ENCODE measurements around the gene CDC42BPA. TPM values are rescaled to one million over a fixed set of nuclear protein-coding genes. Genes with fewer than 3 reads are reported as not detected.

Gene CDC42BPA
- total and polyA plus RNA-seq, 11 donors, result 9.8 to 33.8 (median 29.7) TPM

DNA sequence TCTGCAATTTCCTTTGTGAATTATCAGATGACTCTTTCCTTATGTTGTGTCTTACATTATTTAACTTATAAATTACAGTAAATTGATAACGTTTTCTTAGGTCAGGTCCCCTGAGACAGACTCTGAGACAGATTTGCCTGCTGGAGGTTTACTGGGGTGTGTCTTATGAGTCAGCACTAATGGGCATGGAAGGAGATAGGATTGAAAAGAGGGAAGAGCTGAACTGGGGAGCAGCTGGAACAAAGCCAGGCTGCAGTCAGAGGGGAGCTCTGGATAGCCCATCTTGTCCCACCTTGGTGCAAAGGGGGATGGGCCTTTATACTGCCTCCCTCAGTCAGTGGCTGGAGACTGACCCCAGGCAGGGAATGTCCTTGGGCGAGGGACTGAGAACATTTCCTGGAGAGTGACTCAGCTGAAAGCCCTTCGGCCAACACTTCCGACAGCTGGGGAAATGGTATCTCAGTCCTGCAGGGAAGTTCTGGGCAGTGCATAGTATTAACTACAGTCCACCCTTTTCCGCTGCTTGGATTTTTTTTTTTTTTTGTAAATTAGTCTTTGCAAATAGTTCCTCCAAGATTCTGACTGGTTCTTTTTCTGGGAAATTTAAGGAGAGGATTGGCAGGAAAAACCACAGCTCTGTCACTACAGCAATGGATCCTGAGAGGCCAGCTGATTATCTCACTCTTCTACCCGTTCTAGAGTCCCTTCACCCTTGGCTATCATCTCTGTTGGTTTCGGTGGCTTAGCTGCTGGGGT lies 39.1 kb upstream of the CDC42BPA start:
- peak overlapping the region; percentile 49 to 85 (median 75) for H3K27ac ChIP-seq

GRCh38 chr1:227356620-227357146 lies 38.4 kb upstream of the CDC42BPA start:
- H3K27ac ChIP-seq, result peak overlapping the region; percentile 46 to 85 (median 64)
- TF ChIP-seq POLR2A (IDR thresholded peaks at IDR 0.05), result no peak
- TF ChIP-seq, protein P1, sequence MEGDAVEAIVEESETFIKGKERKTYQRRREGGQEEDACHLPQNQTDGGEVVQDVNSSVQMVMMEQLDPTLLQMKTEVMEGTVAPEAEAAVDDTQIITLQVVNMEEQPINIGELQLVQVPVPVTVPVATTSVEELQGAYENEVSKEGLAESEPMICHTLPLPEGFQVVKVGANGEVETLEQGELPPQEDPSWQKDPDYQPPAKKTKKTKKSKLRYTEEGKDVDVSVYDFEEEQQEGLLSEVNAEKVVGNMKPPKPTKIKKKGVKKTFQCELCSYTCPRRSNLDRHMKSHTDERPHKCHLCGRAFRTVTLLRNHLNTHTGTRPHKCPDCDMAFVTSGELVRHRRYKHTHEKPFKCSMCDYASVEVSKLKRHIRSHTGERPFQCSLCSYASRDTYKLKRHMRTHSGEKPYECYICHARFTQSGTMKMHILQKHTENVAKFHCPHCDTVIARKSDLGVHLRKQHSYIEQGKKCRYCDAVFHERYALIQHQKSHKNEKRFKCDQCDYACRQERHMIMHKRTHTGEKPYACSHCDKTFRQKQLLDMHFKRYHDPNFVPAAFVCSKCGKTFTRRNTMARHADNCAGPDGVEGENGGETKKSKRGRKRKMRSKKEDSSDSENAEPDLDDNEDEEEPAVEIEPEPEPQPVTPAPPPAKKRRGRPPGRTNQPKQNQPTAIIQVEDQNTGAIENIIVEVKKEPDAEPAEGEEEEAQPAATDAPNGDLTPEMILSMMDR (IDR thresholded peaks at IDR 0.05), result no peak
- H3K36me3 ChIP-seq, result no peaks in the 10 kb centered on the region
- WGBS, 4 donors, result 62 to 68% (median 65%) methylated on average over 7 of the region's 7 CpGs
- no peak overlapping the region for H3K4me3 ChIP-seq
- DNase-seq, result peak in 1 of 5 donors; percentile 25
- H3K9me3 ChIP-seq, result no peaks in the 10 kb centered on the region
- intact Hi-C loops (cut with DNase I), result loop anchor here in 5 of 10 donors (1.0 to 10.0 kb wide), 8 partner anchors 38 to 81 kb away; partner anchors contain the start of gene CDC42BPA (in 4 of the 5)
- peaks cover 1 to 33% (median 23%) of the 10 kb centered on the region in 12 donors for H3K4me1 ChIP-seq
- peak in 2 of 4 donors; percentile 3 to 18 for ATAC-seq
- H3K27me3 ChIP-seq, result no peaks in the 10 kb centered on the region

More for the DNA sequence above, 39.1 kb upstream of the CDC42BPA start:
- ATAC-seq, result peak; percentile 93 to 99 (median 98)
- Histone ChIP-seq H3K27me3 (no peaks in the 10 kb centered on the region), H3K4me1 (peaks cover 0 to 28% (median 19%) of the 10 kb centered on the region in 12 donors), H3K9me3 (no peaks in the 10 kb centered on the region), H3K4me3 (no peak overlapping the region), H3K36me3 (no peaks in the 10 kb centered on the region)
- 22 to 36% (median 31%) methylated on average over 7 of the region's 7 CpGs for WGBS, 4 donors
- DNase-seq, result peak; percentile 72 to 90 (median 78)
- intact Hi-C loops (cut with DNase I), result loop anchor here in 5 of 10 donors (1.0 to 10.0 kb wide), 8 partner anchors 39 to 80 kb away; partner anchors contain the start of gene CDC42BPA (in 4 of the 5)
- no peak for TF ChIP-seq POLR2A (IDR thresholded peaks at IDR 0.05)
- TF ChIP-seq, protein P1 (IDR thresholded peaks at IDR 0.05), result peak in 1 of 12 donors; percentile 7

DNA sequence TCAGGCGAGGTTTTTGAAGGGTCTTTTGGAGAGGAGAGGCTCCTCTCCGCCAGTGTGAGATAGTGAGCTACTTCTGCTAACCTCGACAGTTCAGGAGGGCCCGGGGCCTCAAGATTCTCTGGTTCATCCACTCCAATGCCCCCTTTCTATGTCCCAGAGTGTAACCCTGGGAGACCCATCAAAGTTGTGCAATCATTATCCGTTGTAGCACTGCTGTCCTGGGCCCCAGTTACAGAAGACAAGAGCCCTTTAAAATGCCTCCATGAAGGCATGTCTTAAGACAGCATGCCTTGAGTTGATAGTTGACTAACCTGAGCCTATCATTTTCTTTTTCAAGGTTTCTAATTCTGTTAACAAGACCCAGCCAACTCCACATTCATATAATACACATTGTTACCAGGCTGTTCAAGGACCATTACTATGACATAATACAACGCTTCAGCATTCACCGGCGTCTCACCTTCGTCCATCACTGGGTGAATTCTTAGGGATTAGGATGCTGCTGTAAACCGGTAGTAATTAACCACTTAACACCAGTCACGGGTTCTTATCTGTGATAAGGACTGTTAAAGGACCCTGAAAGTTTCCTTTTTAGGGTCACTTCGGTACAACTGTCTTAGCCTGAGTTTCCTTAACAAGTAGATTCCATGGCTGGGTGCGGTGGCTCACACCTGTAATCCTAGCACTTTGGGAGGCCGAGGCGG lies 37.4 kb upstream of the CDC42BPA start:
- 90 to 92% (median 91%) methylated on average over 15 of the region's 15 CpGs for WGBS, 4 donors
- intact Hi-C loops (cut with DNase I), result loop anchor here in 5 of 10 donors (2.0 to 10.0 kb wide), 6 partner anchors 37 to 82 kb away; partner anchors contain the start of gene CDC42BPA (in 3 of the 5)
- H3K27ac ChIP-seq, result peak overlapping the region in 1 of 12 donors; percentile 85

More for the DNA sequence above, 37.4 kb upstream of the CDC42BPA start:
- DNase-seq (no peak), ATAC-seq (no peak)
- no peaks in the 10 kb centered on the region for H3K27me3 ChIP-seq
- peaks cover 3 to 42% (median 32%) of the 10 kb centered on the region in 12 donors for H3K4me1 ChIP-seq
- no peaks in the 10 kb centered on the region for H3K9me3 ChIP-seq
- no peaks in the 10 kb centered on the region for H3K36me3 ChIP-seq
- no peak overlapping the region for H3K4me3 ChIP-seq
- TF ChIP-seq, protein P1 (IDR thresholded peaks at IDR 0.05), result no peak
- no peak for TF ChIP-seq POLR2A (IDR thresholded peaks at IDR 0.05)
